Stimulated activated CD4-positive, alpha-beta T cell treated with anti-CD3 and anti-CD28 coated beads, TNF-alpha, amount 100 ng/mL, for 48 hours (primary cell): ENCODE data around the gene FAM107A.

Experiments
- DNase-seq, 3 donors: peaks; one replicate each; pipeline ENCODE4 v3.0.0-alpha.2; 2020; ENCODE audit warnings: low read depth in 3 of 3

The FAM107A gene

GRCh38 chr3:58577269-58577821 lies at the start of gene FAM107A:
TSS of gene FAM107A (minus strand) at chr3:58577391. CDS start at chr3:58569860, 7,531 bp downstream.
- no peak for DNase-seq

- DNase-seq: no peak
Observed at GRCh38 chr3:58625196-58625824, 48.1 kb upstream of the FAM107A start.

GRCh38 chr3:58624550-58624949 lies 47.4 kb upstream of the FAM107A start:
- DNase-seq: no peak

- no peak for DNase-seq
Observed at GRCh38 chr3:58623961-58624360, 46.8 kb upstream of the FAM107A start.

- DNase-seq: no peak
Observed at GRCh38 chr3:58623478-58623877, 46.3 kb upstream of the FAM107A start.

- DNase-seq: no peak
Observed at GRCh38 chr3:58622892-58623291, 45.7 kb upstream of the FAM107A start.

GRCh38 chr3:58622436-58622835 lies 45.2 kb upstream of the FAM107A start:
- DNase-seq: no peak

GRCh38 chr3:58621086-58621830 lies 44.1 kb upstream of the FAM107A start:
- DNase-seq: no peak

- no peak for DNase-seq
Observed at GRCh38 chr3:58620421-58620820, 43.2 kb upstream of the FAM107A start.

GRCh38 chr3:58617338-58617761 lies 40.2 kb upstream of the FAM107A start:
- DNase-seq: no peak

GRCh38 chr3:58613236-58614132 lies 36.3 kb upstream of the FAM107A start:
- DNase-seq: no peak

- DNase-seq: no peak
Observed at GRCh38 chr3:58612830-58613229, 35.6 kb upstream of the FAM107A start.

- DNase-seq: no peak
Observed at GRCh38 chr3:58609990-58610389, 32.8 kb upstream of the FAM107A start.

GRCh38 chr3:58608648-58609047 lies 31.5 kb upstream of the FAM107A start:
- no peak for DNase-seq

GRCh38 chr3:58607816-58608215 lies 30.6 kb upstream of the FAM107A start:
- DNase-seq: no peak

GRCh38 chr3:58606693-58607092 lies 29.5 kb upstream of the FAM107A start:
- DNase-seq: no peak

GRCh38 chr3:58604031-58604430 lies 26.8 kb upstream of the FAM107A start:
- no peak for DNase-seq

GRCh38 chr3:58603606-58604005 lies 26.4 kb upstream of the FAM107A start:
- no peak for DNase-seq

GRCh38 chr3:58597770-58598310 lies 20.6 kb upstream of the FAM107A start:
- no peak for DNase-seq

GRCh38 chr3:58596834-58597518 lies 19.8 kb upstream of the FAM107A start:
- no peak for DNase-seq

GRCh38 chr3:58594117-58594516 lies 16.9 kb upstream of the FAM107A start:
- DNase-seq: no peak
